IPS DF 4.7 (cell line): ENCODE data around the gene OSBPL10.
"Not testable (repeated sequence)": the region's sequence is repeated elsewhere in the genome, so short reads cannot be mapped to it uniquely, and the experiment has no call there.

Experiments
- DNase-seq: peaks from one replicate; pipeline ENCODE4 v3.0.0-alpha.2; 2013; ENCODE audit warnings: low spot score; ENCODE audit errors: extremely low read depth

Gene OSBPL10

GRCh38 chr3:31891876-31892455, 89.1 kb downstream of the OSBPL10 start:
- DNase-seq: no peak

- DNase-seq: no peak
Observed at GRCh38 chr3:31890742-31891469, 90.2 kb downstream of the OSBPL10 start.

GRCh38 chr3:31890007-31890406, 91.1 kb downstream of the OSBPL10 start:
- DNase-seq: no peak

- DNase-seq: no peak
Observed at GRCh38 chr3:31885235-31885634, 95.8 kb downstream of the OSBPL10 start.

DNA sequence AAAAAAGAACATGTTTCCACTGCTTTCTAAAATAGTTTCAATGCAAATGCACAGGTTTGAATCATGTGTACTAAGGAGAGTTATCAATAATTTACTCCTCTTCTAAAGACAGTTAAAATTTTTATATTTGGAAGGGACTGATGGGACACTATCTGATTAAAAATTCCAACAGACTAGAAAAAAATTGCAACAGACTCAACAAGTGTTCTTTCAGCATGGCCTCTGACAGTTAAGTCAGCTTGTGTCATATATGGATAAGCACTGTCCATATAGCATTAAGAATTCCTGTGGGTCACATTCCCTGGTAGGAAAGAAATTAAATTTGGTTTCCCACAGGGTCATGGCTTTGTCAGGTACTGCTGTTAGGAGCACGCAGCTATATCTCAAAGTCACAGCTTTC, 96.8 kb downstream of the OSBPL10 start:
- no peak for DNase-seq

DNA sequence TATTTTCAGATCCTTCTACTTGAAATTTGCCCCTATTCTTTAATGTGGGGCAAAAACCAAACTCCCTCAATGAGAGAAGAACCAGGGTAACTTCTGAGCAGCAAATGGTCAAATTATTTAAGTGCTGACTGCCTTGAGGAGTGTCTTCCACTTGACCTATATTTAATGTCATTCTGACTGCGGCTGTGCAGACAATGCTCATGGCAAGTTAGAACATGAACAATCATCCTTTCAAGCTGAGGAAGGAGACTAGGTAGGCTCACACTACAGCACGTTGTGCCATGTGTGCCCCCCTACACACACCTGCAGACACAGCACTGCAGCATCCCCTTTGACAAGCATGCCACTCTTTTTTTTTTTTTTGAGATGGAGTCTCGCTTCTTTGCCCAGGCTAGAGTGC, 98.2 kb downstream of the OSBPL10 start:
- no peak for DNase-seq

GRCh38 chr3:31882431-31882830, 98.6 kb downstream of the OSBPL10 start:
- DNase-seq: no peak

- no peak for DNase-seq
Observed at GRCh38 chr3:31880482-31881078, 100.5 kb downstream of the OSBPL10 start.

DNA sequence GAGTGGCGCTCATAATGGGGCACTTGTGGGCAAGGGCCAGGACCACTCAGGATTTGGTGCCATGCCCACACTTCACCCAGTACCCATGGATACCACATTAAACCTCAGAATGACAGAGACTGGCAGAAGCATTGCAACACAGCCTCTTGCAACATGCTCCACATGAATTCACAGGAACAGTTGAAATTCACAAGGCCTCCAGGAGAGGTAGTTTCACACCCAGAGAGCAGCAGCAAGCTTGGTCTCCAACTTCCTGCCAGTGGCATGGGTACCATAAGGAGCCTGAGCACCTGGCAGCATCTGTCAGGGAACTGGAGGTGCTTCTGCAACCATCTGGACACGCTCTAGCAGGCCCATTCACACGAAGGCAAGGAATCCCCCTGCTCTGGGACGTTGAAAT, 101.0 kb downstream of the OSBPL10 start:
- no peak for DNase-seq

DNA sequence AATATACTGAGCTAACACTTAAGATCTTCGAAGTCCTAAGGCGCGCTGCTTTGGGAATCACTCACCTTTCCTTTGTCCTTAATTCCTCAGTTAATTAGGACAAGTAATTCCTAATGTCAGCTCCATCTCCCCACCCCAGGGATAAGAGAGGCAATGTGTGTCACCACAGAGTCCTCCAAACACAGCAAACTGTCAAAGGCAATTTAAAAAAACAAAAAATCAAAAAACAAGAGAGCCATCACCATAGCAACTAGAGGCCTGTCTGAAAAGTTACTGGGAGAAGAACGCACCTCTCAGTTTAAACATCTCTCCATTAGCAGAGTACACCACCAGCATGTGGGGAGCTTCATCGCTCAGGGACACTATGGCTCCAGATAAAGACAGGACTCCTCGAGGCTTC, 101.7 kb downstream of the OSBPL10 start:
- DNase-seq: no peak

DNA sequence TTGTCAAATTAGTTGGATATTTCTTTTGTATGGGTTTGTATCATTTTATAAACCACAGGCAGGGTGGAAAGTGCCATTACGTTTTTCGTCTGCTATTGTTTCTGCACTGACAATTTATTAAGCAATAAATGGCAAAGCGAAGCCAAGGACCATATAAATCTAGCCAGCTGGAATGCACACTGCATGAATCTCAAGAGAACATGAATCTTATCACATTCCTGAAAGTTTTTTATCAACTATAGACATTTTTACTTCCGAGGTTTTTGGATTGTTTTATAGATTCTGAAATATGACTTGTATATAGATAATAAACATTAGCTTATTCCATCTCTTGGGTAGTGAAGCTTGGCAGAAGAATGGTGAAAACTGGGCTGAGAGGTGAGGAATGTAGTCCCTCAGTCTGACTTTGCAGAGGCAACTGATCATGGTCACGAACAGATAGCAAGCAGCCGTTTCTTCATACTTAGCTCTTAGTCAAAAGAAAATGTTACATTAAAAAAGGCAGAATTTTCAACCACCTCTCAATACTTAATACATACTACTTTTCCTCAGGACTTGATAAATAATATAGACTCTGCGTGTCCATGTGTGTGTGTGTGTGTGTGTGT, 102.7 kb downstream of the OSBPL10 start:
- DNase-seq: no peak

GRCh38 chr3:31876331-31876730, 104.7 kb downstream of the OSBPL10 start:
- DNase-seq: no peak

DNA sequence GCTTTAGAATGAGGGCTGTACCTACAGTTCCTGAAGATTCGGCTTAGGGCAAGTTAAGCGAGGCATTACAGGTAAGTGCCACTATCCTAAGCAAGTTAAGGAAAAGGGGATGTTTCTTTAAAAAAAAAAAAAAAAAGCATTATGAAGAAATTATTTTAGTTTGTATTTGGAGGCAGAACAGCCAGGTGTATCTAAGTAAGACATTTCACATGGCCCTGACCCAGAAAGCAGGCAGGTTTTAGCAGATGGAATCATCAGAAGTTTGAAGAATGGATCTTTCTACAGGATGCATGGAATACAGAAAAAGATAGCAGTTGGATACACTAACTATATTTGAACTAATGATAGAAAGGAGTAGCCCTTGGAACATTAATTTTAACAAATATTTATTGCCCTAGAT, 105.6 kb downstream of the OSBPL10 start:
- no peak for DNase-seq

GRCh38 chr3:31873254-31873820, 107.7 kb downstream of the OSBPL10 start:
- DNase-seq: no peak

- no peak for DNase-seq
Observed at GRCh38 chr3:31871939-31872507, 109.0 kb downstream of the OSBPL10 start.

DNA sequence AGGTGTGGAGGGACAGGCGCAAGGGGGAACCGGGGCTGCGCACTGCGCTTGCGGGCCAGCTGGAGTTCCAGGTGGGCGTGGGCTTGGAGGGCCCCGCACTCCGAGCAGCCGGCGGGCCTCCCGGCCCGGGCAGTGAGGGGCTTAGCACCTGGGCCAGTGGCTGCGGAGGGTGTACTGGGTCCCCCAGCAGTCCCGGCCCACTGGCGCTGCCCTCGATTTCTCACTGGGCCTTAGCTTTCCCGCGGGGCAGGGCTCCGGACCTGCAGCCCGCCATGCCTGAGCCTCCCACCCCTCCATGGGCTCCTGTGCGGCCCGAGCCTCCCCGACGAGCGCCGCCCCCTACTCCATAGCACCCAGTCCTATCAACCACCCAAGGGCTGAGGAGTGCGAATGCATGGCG, 111.0 kb downstream of the OSBPL10 start:
- DNase-seq: not testable (repeated sequence)

GRCh38 chr3:31868236-31868635, 112.8 kb downstream of the OSBPL10 start:
- DNase-seq: no peak

DNA sequence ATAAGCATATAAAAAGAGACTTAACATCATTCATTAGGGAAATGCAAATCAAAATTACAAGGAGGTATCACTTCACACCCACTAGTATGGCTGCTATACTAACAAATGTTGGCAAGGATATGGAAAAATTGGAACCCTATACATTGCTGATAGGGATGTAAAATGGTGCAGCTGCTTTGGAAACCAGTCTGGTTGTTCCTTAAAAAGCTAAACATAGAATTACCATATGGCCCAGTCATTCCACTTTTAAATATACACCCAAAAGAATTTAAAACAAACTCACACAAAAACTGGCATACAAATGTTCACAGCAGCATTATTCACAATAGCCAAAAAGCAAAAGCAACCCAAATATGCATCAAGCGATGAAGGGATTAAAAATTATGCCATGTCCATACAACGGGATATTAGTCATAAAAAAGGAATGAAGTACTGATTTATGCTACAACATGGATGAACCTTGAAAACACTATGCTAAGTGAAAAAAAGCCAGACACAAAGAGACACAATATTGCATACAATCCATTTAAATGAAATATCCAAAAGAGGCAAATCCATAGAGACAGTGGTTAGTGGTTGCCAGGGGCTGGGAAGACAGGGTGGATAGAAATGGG, 118.3 kb downstream of the OSBPL10 start:
- no peak for DNase-seq

DNA sequence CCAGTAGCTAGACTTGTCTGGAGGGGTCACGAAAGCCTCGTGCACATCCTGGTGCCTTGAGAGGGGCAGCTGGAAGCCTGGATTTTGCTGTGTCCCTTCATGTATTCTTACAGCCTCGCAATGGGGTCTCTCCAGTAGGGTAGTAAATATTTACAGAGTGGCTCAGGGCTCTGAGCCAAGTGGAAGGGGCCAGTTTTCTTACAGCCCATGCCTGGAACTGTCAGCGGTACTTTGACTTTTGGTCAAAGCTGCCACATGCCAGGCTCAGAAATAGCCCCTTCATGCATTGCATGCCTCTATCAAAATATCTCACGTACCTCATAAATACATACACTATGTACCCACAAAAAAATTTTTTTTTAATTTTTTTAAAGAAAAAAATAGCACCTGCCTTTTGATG, 119.2 kb downstream of the OSBPL10 start:
- no peak for DNase-seq

GRCh38 chr3:31860642-31861041, 120.4 kb downstream of the OSBPL10 start:
- not testable (repeated sequence) for DNase-seq

DNA sequence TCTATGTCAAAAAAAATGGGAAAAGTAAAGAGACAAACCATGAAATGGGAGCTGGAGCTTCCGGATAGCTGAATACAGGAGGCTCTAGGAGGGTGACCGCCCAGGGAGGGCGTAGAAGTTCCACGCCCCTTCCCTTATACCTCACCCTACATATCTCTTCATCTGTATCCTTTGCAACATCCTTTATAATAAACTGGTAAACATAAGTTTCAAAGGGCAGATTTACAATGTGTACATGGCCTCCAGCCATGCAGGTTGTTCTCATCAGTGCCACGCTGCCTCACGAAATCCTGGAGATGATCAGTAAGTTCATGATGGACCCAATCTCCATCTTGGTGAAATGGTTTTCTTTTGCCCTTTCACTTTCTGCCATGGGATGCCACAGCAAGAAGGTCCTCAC, 121.8 kb downstream of the OSBPL10 start:
- no peak for DNase-seq
